Skin of body (tissue), 2 donors: Measurements from ENCODE around the gene GKAP1. TPM values are rescaled to one million over a fixed set of nuclear protein-coding genes. Genes with fewer than 3 reads are reported as not detected.
A peak's percentile ranks its signal among the peaks of the same experiment; 100 is the strongest.
"Not testable (repeated sequence)": the region's sequence is repeated elsewhere in the genome, so short reads cannot be mapped to it uniquely, and the experiment has no call there.

ENCODE experiments used
- DNase-seq: peaks from one replicate; lab custom pipeline; 2025; lab: John Stamatoyannopoulos, UW
- total RNA-seq: library from RNA; depleted of rRNA; stranded (reverse); fragments of >200 nt; gene quantifications from one replicate; pipeline ENCODE4 v1.2.3, GENCODE V29; 2014

GKAP1 gene
- total RNA-seq, result 5.6 TPM

GRCh38 chr9:83817356-83818278 lies at the start of gene GKAP1:
Gene GKAP1 (minus strand): TSS chr9:83817769. CDS start chr9:83806517, 11,252 bp downstream.
- DNase-seq, result peak; percentile 9

GRCh38 chr9:83849895-83850294 lies 32.3 kb upstream of the GKAP1 start:
- DNase-seq, result not testable (repeated sequence)

GRCh38 chr9:83837070-83837643 lies 19.6 kb upstream of the GKAP1 start:
- DNase-seq, result not testable (repeated sequence)

GRCh38 chr9:83830426-83831071 lies 13.0 kb upstream of the GKAP1 start:
- DNase-seq, result not testable (repeated sequence)

GRCh38 chr9:83824986-83825623 lies 7.5 kb upstream of the GKAP1 start:
- not testable (repeated sequence) for DNase-seq

GRCh38 chr9:83817011-83817355 lies 586 bp downstream of the GKAP1 start:
- not testable (repeated sequence) for DNase-seq

GRCh38 chr9:83815120-83815519 lies 2.4 kb downstream of the GKAP1 start:
- not testable (repeated sequence) for DNase-seq

GRCh38 chr9:83809213-83809612 lies 8.4 kb downstream of the GKAP1 start:
- not testable (repeated sequence) for DNase-seq

- not testable (repeated sequence) for DNase-seq
These were observed 13.1 kb downstream of the GKAP1 start for GRCh38 chr9:83804454-83804853.

GRCh38 chr9:83803941-83804340 lies 13.6 kb downstream of the GKAP1 start:
- not testable (repeated sequence) for DNase-seq

GRCh38 chr9:83800236-83801033 lies 17.1 kb downstream of the GKAP1 start:
- no peak for DNase-seq

- DNase-seq, result no peak
These were observed 23.5 kb downstream of the GKAP1 start for GRCh38 chr9:83794051-83794450.

GRCh38 chr9:83792746-83793145 lies 24.8 kb downstream of the GKAP1 start:
- DNase-seq, result no peak

- DNase-seq, result no peak
These were observed 39.4 kb downstream of the GKAP1 start for GRCh38 chr9:83778164-83778563.

GRCh38 chr9:83775932-83776331 lies 41.6 kb downstream of the GKAP1 start:
- DNase-seq, result no peak

- DNase-seq, result no peak
These were observed 44.7 kb downstream of the GKAP1 start for GRCh38 chr9:83772860-83773259.

- DNase-seq, result no peak
These were observed 52.2 kb downstream of the GKAP1 start for GRCh38 chr9:83765376-83765775.

GRCh38 chr9:83754383-83754977 lies 63.1 kb downstream of the GKAP1 start:
- DNase-seq, result no peak

GRCh38 chr9:83749706-83750105 lies 67.9 kb downstream of the GKAP1 start:
- DNase-seq, result no peak

GRCh38 chr9:83744206-83744605 lies 73.4 kb downstream of the GKAP1 start:
- no peak for DNase-seq
